ENCODE measurements around the gene HK1. TPM values are rescaled to one million over a fixed set of nuclear protein-coding genes. Genes with fewer than 3 reads are reported as not detected.

Gene HK1
- total RNA-seq = 100 to 1,000 TPM; 121 to 135 TPM

DNA sequence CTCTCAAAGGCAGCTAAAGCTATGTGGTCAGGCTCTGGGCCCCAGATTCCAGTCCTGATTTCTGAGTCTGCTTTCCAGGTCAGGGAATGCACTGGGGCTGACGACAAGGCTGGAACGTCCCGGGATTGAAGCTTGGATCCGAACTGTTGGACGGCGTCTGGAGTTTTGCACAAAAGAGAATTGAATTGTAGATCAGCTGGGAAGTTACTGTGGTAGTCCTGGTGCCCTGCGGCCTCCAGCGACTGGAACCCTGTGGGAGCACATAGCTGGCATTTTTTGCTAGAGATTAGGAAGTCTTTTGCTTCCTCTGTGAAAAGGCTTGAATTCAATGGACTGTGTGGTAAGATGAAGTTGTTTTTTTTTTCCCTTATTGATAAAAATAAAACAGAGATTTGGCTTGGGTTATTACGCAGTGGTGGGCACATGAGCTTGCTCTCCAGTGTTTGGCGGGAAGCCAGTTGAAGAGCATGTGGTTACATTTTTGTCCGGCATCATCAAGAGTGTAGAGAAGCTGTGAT, at the start of gene HK1:
HK1 (plus strand) TSS at position 51 of the 518 bp plus-strand sequence.
- CTCF ChIA-PET = no interaction called here
- no peak within 1 kb of the TSS for H3K4me3 Mint-ChIP-seq
- no peak within 1 kb of the TSS for H3K27ac Mint-ChIP-seq
- peaks cover 5% of the 10 kb centered on the region for H3K27me3 Mint-ChIP-seq
- no peaks in the 10 kb centered on the region for H3K36me3 Mint-ChIP-seq
- H3K9me3 Mint-ChIP-seq (ENCODE audit: low read depth) = no peaks in the 10 kb centered on the region
- ATAC-seq (no peak), DNase-seq (no peak)
- no peaks in the 10 kb centered on the region for H3K4me1 Mint-ChIP-seq

DNA sequence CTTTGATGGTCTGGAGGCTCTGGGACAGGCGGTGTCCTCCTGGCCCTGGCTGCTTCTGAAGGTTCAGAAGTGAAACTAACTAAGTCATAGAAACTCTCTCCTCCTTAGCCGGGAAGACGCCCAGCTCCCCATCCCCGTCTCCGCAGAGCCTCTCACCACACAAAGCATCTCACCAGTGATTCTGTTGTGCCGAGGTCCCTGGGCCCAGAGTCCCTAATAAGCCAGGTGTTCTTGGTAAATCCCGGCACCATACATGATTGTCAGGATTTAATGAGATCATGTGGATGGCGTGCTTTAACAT, 48.7 kb upstream of the HK1 start:
- Mint-ChIP-seq H3K4me3 (peak overlapping the region; percentile 69), H3K27me3 (no peaks in the 10 kb centered on the region), H3K9me3 (ENCODE audit: low read depth) (no peaks in the 10 kb centered on the region), H3K27ac (peak overlapping the region; percentile 96), H3K4me1 (peaks cover 86% of the 10 kb centered on the region), H3K36me3 (no peaks in the 10 kb centered on the region)
- no peak for ATAC-seq
- no peak for DNase-seq
- CTCF ChIA-PET = interaction anchor here (0.8 to 2.2 kb wide), 14 partner anchors 9 to 224 kb away, joined by 3 to 15 read pairs (median 5); partner anchors contain the start of gene SUPV3L1

- Mint-ChIP-seq H3K9me3 (ENCODE audit: low read depth) (no peaks in the 10 kb centered on the region), H3K4me3 (peak overlapping the region; percentile 69), H3K27me3 (no peaks in the 10 kb centered on the region), H3K36me3 (no peaks in the 10 kb centered on the region), H3K27ac (peak overlapping the region; percentile 96), H3K4me1 (peaks cover 80% of the 10 kb centered on the region)
- ATAC-seq = no peak
- no peak for DNase-seq
- CTCF ChIA-PET = interaction anchor here (0.8 to 2.2 kb wide), 8 partner anchors 9 to 178 kb away, joined by 3 to 15 read pairs (median 9); no protein-coding TSS in a partner anchor
Measured at GRCh38 chr10:69230128-69230527, 48.2 kb upstream of the HK1 start.

- DNase-seq = no peak
- no peak for ATAC-seq
- H3K4me3 Mint-ChIP-seq = no peak overlapping the region
- no peaks in the 10 kb centered on the region for H3K9me3 Mint-ChIP-seq (ENCODE audit: low read depth)
- H3K27ac Mint-ChIP-seq = peak overlapping the region; percentile 39
- no peaks in the 10 kb centered on the region for H3K36me3 Mint-ChIP-seq
- peaks cover 65% of the 10 kb centered on the region for H3K4me1 Mint-ChIP-seq
- no peaks in the 10 kb centered on the region for H3K27me3 Mint-ChIP-seq
- CTCF ChIA-PET = interaction anchor here (0.7 to 10.7 kb wide), 5 partner anchors 10 to 176 kb away, joined by 3 to 146 read pairs (median 5); partner anchors contain the start of gene HKDC1
Measured at GRCh38 chr10:69232252-69232651, 46.0 kb upstream of the HK1 start.

GRCh38 chr10:69232736-69233480, 45.4 kb upstream of the HK1 start:
- Mint-ChIP-seq H3K27ac (peak overlapping the region; percentile 26), H3K9me3 (ENCODE audit: low read depth) (no peaks in the 10 kb centered on the region), H3K4me1 (peaks cover 63% of the 10 kb centered on the region), H3K27me3 (no peaks in the 10 kb centered on the region), H3K36me3 (no peaks in the 10 kb centered on the region), H3K4me3 (peak overlapping the region; percentile 44)
- ATAC-seq (no peak), DNase-seq (no peak)
- CTCF ChIA-PET = interaction anchor here (1.2 to 10.7 kb wide), 4 partner anchors 10 to 175 kb away, joined by 3 to 146 read pairs (median 10); partner anchors contain the start of gene HKDC1

DNA sequence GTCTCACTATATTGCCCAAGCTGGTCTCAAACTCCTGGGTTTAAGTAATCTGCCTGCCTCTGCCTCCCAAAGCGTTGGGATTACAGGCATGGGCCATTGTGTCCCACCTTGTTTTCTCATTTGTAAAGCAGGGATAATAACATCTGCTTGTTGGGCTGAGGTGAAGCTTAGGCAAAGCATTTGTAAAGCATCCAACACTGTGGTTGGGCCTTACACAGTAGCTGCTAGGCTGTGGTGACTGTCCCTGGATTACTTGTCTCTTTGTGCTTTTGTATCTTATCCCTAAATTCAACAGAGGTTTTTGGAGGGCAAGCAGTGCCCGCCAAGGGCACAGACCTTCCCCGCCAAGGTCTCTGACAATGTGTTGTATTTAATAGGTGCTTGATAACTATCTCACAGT, 43.8 kb upstream of the HK1 start:
- Mint-ChIP-seq H3K27me3 (no peaks in the 10 kb centered on the region), H3K4me3 (no peak overlapping the region), H3K36me3 (no peaks in the 10 kb centered on the region), H3K4me1 (peaks cover 56% of the 10 kb centered on the region), H3K9me3 (ENCODE audit: low read depth) (no peaks in the 10 kb centered on the region), H3K27ac (no peak overlapping the region)
- ATAC-seq = no peak
- no peak for DNase-seq
- CTCF ChIA-PET = interaction anchor here (0.6 to 10.7 kb wide), 4 partner anchors 9 to 210 kb away, joined by 3 to 146 read pairs (median 9); no protein-coding TSS in a partner anchor

DNA sequence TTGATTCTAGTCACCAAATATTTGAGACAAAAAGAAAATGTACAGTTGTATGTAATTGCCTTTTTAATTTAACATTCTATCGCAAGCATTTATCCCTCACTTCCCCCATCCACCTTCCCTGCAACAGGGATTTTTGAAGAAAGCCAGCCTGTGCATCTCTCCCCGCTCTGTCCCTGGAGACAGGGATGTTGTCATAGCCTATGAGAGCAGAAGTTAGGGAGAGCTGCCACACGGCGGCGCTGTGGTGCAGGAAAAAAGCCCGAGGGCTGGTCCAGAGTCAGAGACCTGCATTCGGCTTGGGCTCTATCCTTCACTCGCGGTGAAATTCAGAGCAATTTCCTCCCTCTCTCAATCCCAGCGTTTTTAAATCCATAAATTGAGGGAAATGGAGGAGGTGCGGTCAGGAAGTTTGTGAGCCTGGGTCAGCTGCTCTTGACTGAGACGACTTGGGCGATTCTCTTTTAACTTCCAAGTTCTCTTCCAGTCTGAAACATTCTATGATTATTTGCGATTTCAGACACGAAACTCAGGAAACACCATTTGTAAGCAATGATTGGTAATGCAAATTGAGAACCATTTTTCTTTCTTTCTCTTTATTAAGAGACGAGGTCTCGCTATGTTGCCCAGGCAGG, 40.7 kb upstream of the HK1 start:
- ATAC-seq (peak; percentile 99), DNase-seq (peak; percentile 92)
- CTCF ChIA-PET = interaction anchor here (0.5 to 10.7 kb wide), 14 partner anchors 9 to 278 kb away, joined by 3 to 146 read pairs (median 3); no protein-coding TSS in a partner anchor
- peak overlapping the region; percentile 20 for H3K27ac Mint-ChIP-seq
- peaks cover 48% of the 10 kb centered on the region for H3K4me1 Mint-ChIP-seq
- no peaks in the 10 kb centered on the region for H3K36me3 Mint-ChIP-seq
- no peaks in the 10 kb centered on the region for H3K9me3 Mint-ChIP-seq (ENCODE audit: low read depth)
- no peak overlapping the region for H3K4me3 Mint-ChIP-seq
- H3K27me3 Mint-ChIP-seq = no peaks in the 10 kb centered on the region

DNA sequence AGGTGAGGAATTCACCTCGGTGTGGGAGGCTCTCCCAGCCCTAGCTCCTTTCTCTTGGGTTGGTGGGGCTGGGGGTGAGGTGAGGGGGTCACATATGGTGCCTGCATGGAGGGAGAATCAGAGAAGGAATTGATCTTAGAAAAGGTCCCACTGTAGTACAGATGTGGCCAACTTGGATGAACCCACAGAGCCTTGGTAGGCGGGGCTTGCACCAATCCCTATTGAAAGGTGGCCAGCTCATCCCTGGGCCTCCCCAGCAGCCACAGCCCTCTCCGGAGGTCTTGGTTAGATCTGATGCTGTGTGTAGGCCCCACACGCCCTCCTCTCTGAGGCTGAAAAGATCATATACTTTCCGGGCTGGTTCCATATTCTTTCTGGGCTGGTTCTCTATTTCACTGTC, 39.2 kb upstream of the HK1 start:
- ATAC-seq (no peak), DNase-seq (no peak)
- H3K27ac Mint-ChIP-seq = no peak overlapping the region
- H3K27me3 Mint-ChIP-seq = no peaks in the 10 kb centered on the region
- no peaks in the 10 kb centered on the region for H3K36me3 Mint-ChIP-seq
- peaks cover 38% of the 10 kb centered on the region for H3K4me1 Mint-ChIP-seq
- no peaks in the 10 kb centered on the region for H3K9me3 Mint-ChIP-seq (ENCODE audit: low read depth)
- CTCF ChIA-PET = interaction anchor here (0.8 to 10.7 kb wide), 12 partner anchors 10 to 268 kb away, joined by 3 to 146 read pairs (median 4); no protein-coding TSS in a partner anchor
- H3K4me3 Mint-ChIP-seq = no peak overlapping the region

DNA sequence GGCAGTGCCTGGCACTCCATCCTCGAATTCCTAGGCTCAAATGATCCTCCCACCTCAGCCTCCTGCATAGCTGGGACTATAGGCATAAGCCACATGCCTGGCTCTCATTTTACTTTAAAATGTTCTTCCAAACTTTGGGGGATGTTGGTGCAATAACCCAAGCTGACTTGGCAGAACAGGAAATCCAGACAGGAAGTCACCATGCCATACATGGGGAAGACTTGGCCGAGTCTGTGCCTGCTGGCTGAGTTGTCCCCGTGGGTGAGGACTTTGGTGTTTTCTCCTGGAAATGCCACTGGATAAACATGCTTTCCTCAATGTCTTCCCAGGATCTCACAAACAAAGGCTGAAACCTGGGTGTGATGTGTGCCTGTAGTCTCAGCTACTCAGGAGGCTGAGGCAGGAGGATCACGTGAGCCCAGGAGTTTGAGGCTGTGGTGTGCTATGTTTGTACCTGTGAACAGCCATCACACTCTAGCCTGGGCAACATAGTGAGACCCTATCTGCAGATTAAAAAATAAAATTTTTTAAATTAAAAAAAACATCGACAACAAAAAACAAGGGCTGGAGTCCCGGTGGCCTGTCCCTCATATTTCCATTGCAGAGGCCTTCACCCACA, 38.4 kb upstream of the HK1 start:
- CTCF ChIA-PET = interaction anchor here (0.6 to 10.7 kb wide), 8 partner anchors 11 to 168 kb away, joined by 3 to 146 read pairs (median 4); no protein-coding TSS in a partner anchor
- Mint-ChIP-seq H3K4me1 (peaks cover 38% of the 10 kb centered on the region), H3K36me3 (no peaks in the 10 kb centered on the region), H3K9me3 (ENCODE audit: low read depth) (no peaks in the 10 kb centered on the region), H3K4me3 (no peak overlapping the region), H3K27me3 (no peaks in the 10 kb centered on the region), H3K27ac (peak overlapping the region; percentile 36)
- ATAC-seq (no peak), DNase-seq (no peak)

DNA sequence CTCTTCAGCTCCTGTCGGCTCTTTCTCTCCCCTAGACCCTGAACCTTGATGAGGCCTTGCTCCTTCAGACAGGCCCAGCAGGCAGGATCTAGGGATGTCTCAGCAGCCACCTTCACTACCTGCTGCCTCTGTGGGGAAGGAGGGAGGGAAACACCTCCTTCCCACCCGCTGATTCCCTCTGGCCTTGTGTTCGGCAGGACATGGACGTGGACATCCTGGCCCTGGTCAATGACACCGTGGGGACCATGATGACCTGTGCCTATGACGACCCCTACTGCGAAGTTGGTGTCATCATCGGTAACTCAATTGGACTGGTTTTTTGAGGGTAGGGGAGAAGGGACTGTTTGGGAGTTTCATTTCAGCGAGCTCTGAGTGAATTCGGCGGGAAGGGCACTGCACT, 37.8 kb upstream of the HK1 start:
- Mint-ChIP-seq H3K36me3 (no peaks in the 10 kb centered on the region), H3K27me3 (no peaks in the 10 kb centered on the region), H3K4me1 (peaks cover 38% of the 10 kb centered on the region), H3K9me3 (ENCODE audit: low read depth) (no peaks in the 10 kb centered on the region), H3K4me3 (no peak overlapping the region), H3K27ac (no peak overlapping the region)
- no peak for ATAC-seq
- CTCF ChIA-PET = interaction anchor here (0.6 to 10.7 kb wide), 5 partner anchors 12 to 167 kb away, joined by 3 to 146 read pairs (median 15); no protein-coding TSS in a partner anchor
- no peak for DNase-seq

DNA sequence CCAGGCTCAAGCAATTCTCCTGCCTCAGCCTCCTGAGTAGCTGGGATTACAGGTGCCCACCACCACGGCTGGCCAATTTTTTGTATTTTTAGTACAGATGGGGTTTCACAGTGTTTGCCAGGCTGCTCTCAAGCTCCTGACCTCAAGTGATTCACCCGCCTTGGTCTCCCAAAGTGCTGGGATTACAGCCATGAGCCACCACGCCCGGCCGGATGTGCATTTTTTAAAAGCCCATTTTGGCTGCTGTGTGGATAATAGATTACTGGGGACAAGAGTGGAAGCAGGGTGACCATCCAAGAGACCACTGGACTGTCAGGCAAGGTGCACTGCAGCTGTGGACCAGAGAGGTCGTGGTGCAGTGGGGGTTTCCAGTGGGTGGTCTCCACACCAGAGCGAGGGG, 36.7 kb upstream of the HK1 start:
- DNase-seq (no peak), ATAC-seq (no peak)
- Mint-ChIP-seq H3K4me3 (no peak overlapping the region), H3K27me3 (no peaks in the 10 kb centered on the region), H3K27ac (no peak overlapping the region), H3K4me1 (peaks cover 36% of the 10 kb centered on the region), H3K9me3 (ENCODE audit: low read depth) (no peaks in the 10 kb centered on the region), H3K36me3 (no peaks in the 10 kb centered on the region)
- CTCF ChIA-PET = interaction anchor here (10.7 kb wide), 1 partner anchor 151 kb away, joined by 146 read pairs; no protein-coding TSS in a partner anchor

DNA sequence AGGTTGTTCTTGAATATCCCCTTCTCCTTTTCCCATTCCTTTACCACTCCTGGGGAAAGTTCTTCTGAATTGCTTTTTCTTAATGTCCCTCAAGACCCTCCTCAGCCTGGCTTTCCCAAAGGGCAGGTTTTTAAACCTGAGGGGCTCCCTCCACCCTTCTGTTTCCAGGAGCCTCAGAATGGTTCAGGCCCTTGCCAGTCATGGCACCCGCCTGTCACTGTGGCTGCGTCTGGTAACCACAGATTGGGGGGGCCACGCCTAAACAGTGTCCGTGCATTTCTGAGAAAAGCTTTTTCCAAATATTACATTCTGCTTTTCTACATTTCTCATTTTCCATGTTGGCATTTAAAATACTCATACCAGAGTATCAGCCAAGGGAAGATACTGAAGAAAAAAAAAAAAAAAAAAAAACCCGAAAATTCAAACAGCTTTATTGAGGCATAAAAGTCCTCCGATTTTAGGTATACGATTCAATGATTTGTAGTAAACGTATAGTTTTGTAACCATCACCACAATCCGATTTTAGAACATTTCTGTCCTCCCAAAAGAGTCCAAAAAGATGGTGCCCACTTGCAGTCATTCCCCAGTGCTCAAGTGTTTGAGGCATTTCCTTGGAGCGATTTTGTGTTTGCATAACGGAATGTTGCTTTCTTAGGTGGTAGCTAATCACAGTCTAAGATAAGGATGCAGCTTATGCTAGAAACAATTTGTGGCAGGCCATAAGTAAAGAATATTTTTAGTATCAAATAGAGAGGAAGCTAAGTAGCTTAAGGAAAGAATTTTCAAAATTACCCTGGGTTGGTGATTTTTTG, 36.0 kb upstream of the HK1 start:
- peak overlapping the region; percentile 49 for H3K27ac Mint-ChIP-seq
- ATAC-seq = no peak
- H3K9me3 Mint-ChIP-seq (ENCODE audit: low read depth) = no peaks in the 10 kb centered on the region
- peaks cover 34% of the 10 kb centered on the region for H3K4me1 Mint-ChIP-seq
- no peaks in the 10 kb centered on the region for H3K27me3 Mint-ChIP-seq
- CTCF ChIA-PET = interaction anchor here (0.5 to 10.7 kb wide), 5 partner anchors 13 to 272 kb away, joined by 4 to 146 read pairs (median 4); no protein-coding TSS in a partner anchor
- DNase-seq = no peak
- H3K36me3 Mint-ChIP-seq = no peaks in the 10 kb centered on the region
- no peak overlapping the region for H3K4me3 Mint-ChIP-seq

Data from activated CD8-positive, alpha-beta memory T cell treated with anti-CD3 and anti-CD28 coated beads, Interleukin-2, amount 10 ng/mL, durations not matched to agents 7 days and 5 days (primary cell).